Stimulated activated CD4-positive, alpha-beta T cell treated with anti-CD3 and anti-CD28 coated beads, Interleukin-1b, Interleukin-23, amount 100 ng/mL, for 4 hours (primary cell): ENCODE data around the gene CENPP.

Source experiments
- DNase-seq, 2 donors: peaks; one replicate each; pipeline ENCODE4 v3.0.0-alpha.2; 2020; ENCODE audit warnings: low read depth in 2 of 2

CENPP gene

DNA sequence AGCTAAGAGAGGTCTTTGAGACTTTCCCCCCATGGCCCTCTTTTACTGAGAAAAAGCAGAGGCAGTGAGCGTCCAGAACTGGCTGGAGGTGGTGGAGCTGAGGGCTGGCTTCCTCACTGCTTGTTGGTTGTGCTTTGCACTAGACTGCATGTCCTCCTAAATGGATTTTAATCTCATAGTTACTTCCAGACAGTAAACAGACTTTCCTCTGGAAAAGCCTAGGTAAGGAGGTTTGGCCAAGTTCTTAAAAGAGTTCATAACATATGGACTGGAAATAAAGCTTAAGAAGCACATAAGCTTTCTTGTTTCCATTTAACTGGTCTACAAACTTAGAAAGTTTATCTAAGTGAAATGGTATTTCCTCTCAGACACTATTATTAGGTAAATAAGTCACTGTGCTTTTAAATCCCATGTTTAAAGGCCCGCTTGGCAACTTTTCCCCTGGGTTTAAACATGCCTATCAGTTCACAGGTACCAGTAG is 154.6 kb downstream of the CENPP start:
- no peak for DNase-seq

DNA sequence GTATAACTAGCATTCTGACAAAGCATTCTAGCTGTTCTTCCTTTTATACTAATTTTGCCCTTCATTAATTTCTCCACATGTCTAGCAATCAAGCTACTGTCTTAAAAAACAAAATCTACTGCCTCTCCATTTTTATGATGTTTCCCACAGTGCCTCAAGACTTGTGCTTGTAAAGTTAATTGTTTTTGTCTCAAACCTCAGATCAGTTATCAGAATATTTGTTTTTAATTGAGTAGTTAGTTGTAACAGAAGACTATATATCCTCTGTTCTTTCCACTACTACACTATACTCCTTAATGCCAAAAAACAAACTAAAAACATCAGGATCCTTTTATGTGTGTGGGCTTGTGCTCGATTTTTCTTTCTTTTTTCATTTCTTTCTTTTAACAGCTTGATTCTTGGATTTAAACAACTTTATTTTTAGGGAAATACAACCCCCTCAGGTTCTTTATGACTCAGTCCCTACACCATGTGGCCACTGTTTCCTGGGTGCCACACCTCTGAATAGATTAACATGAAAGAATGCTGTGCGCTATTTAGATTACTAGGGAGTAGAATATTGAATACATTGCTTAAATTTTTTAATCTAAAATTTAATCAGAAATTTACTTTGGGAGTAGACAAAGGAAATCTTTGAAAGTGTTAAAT is 155.4 kb downstream of the CENPP start:
- no peak for DNase-seq

DNA sequence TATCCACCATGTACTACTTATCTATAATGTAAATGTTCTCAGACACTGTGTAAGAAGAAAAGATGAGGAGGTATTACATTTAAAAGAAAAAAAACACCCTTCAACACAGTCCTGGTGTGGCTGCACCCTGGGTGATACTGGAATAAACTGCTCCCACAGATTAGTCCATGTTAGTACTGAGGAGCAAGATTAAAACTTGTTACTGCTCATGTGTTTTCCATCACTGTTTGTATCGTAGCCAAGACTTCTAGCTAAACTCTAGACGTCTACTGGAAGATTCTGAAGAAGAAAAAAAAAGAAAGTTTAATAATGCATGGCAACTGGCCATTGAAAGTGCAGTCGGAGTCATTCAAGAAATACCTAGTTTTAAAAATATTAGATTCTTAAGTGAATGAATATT is 156.6 kb downstream of the CENPP start, which contains the start of gene ASPN:
Gene ASPN (minus strand): TSS at position 178 of the 400 bp plus-strand sequence.
- DNase-seq, result no peak

DNA sequence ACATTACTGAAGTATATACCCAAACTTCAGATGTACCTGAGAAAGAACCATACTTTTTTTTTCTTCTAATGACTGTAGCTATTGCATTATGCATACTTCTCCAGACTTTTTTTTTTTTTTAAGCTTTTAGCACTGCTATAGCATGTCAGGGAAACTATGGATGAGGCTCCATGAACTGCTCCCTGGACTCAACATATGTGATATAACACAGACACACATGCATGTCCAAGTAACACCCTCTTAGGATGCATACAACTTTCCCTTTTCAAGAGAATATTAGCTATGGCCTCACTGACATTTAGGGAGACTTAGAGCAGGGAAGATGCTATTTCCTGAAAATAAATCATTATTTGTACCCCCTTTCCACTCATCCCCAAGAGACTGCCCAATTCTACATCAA is 157.1 kb downstream of the CENPP start:
- DNase-seq, result no peak

DNA sequence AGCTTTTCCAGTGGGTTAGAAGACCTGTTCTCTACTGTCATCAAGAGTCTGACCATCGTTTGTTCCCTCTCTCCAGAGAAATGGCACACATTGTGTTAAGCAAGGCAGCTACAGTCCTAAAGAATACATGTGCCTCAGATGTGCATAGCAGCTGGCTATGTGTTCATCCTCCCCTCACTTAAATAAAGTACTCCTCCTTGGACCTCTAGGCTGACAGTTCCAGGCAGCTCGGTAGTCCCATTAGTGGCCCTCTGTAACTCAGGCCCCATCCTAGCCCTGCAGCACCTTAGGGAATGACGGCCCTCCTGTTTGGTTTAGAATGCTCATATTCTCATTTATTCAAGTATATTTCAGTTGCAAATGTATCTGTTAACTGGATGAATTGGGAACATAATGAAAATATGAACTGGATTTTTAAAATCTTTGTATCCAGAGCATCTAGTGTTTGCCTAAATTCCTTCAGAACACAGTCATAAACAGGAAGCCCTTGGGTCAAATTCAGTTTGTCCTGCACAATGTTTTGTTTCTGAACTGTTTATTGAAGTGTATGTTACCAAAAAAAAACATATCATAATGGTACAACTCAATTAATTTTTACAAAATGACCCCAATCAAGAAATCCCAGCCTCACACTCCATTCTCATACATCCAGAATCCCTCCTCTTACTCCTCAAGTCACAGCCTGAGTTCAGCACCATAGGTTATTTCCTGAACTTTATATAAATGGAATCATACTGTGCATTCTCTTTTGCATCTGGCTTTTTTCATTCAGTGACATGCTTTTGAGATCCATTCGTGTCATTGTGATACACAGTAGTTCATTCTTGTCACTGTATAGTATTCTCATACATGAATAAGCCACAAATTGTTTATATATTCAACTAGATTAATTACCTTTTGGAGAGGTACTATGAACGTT is 158.1 kb downstream of the CENPP start:
- DNase-seq, result no peak

GRCh38 chr9:92484563-92484962 is 158.8 kb downstream of the CENPP start:
- no peak for DNase-seq

- DNase-seq, result no peak
These were observed 160.6 kb downstream of the CENPP start for GRCh38 chr9:92486371-92486770.

GRCh38 chr9:92488681-92489550 is 163.2 kb downstream of the CENPP start:
- DNase-seq, result no peak

DNA sequence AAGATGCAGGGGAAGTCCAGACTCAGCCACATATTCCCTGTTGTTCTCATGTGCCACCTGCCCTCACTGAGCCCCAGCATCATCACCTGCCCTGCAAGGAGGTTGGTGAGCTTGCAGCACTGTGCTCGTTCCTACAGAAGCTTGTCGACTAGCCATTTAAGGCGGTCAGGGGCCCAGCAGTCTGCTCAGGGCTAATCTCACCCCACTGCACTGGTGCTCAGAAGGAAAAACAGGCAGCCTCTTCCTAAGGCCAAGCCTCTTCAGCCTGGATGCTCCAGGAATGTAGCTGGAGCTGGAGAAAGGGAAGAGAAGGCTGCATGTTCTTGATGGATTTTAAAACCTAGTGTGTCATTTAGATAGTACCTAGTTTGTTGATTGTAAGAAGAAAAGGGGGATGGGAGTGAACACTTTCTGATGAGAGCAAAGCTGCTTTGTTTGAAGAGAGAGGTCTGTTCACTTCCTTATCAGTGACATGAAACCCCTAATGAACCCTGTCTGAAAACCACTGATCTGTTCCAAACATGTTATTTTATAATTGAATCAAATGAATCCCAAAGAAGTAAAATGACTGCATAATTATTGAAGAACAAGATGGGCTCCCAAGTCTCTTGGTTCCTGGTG is 167.1 kb downstream of the CENPP start:
- no peak for DNase-seq

DNA sequence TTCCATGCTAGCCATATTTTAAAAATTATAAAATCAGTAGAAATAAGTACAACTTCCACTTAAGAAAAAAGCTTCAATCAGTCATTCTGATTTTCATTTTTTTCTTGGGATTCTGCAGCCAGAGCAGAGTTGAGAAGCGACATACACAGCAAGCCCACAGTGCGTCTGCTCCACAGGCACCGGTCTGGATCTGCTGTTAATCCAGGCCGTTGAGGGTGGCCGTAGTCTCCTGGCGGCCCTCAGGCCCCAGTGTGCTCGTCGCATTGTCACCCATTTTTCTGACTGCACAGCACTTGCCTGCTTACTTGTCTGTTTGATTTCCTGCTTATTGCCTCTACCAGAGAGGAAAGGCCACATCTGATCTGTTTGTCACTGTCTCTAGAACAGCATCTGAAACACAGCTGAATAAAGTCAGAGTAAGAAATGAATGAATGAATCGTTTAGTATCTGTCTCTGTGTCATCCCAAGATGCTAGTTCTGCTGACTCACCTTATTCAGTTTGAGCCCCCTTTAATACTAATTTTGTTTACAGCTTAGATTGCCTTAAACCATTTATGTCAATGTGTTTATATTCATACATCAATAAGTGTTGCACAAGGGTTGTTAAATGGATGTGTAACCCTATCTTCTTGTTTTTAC is 168.1 kb downstream of the CENPP start:
- no peak for DNase-seq

- no peak for DNase-seq
These were observed 169.1 kb downstream of the CENPP start for GRCh38 chr9:92494856-92495255.

DNA sequence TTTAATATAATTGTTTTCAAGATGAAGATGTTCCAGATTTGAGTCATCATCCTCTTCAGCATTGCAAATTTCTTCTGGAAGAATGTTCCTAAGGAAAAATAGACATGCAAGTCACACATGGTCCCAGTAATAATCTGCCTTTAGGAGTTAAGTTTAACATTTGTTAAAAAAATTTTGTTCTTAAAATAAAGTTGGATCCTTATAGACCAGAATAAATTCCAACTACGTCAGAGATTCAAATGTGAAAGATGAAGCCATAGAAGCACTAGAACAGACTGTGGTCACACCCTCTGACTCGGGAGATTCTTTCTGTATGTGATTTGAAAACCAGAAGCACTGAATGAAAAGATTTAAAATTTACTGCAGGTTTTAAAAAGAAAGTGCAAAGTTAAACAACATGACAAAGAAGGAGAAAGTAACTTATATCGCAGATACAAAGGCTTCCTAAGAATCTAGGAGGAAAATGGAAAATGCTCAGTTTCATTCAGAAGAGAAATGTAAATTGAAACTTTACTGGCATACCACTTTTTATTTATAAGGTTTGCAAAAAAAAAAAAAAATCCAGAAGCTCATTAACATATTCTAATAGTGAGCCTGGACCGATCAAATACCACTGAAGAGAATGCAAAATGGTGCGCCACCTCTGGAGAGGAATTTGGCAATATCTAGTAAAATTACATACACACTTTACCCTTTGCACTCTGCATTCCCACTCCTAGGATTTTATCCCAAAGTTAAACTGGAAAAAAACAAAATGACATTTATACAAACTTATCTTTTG is 170.8 kb downstream of the CENPP start:
- no peak for DNase-seq

DNA sequence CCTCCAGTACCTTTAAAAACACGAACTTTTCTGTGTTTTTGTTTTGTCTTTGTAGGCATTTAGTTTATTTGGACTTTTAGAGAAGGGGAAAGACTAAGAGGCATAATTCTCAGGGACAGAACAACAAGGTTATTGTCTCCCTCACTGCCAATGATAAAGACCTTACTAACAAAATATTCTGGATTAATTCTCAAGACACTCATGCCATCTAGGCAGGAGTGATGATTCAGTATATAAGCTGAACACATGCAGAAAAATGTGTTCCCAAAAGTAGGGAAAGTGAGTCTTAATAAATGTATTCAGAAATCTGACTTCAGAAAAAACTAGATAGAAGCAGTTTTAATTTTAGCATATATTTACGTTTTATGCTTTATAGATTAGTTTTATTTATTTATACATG is 173.9 kb downstream of the CENPP start:
- no peak for DNase-seq

DNA sequence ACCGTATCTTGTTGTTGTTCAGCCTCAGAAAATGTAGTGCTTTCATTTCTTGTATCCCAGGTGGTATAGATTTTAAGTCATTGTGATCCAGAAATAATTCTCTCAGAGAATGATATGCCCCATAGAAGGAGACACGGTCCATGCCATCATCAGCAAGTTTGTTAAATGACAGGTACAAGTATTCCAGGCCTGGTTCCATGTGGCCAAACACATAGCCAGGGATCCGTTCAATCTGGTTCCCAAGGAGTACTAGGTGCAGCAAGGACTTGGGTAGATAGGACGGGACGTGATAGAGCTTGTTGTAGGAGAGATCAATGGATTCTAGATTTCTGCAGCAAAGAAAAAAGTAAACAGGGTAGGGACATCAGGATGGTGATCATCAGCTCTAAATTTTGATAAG is 175.0 kb downstream of the CENPP start:
- DNase-seq, result no peak

DNA sequence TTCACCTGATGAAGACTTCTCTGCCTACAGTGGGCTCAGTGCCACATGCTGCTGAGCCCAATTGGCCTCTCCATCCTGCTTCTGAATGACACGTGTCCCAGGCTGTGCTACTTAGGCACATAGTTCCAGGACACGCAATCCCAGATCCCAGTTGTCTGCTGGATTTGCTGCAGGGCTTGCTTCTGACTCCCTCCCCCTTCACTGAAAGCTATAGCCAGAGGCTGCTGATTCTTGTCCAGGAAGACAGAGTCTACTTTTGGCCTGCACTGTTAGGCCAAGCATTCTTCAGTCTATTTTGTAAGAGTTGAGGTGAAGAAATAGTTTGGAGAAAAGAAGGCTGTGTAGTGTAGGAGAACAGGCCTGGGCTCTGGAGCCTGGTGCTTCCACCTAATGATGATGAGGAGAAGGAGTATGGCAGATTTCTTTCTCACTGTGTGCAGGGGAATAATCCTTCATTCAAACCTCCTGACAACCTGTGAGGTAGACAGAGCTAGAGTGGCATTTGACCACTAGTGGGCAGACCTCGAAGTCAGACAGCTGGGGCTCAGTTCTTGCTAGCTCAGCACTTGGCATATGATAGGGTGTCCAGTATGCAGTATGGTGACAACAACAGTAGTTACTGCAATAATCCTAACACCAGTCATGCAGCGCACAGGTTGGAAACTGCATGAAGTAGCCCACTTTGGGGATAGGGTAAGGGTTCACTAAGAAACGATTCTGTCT is 176.1 kb downstream of the CENPP start:
- DNase-seq, result no peak

- DNase-seq, result no peak
These were observed 177.4 kb downstream of the CENPP start for GRCh38 chr9:92503156-92503555.

DNA sequence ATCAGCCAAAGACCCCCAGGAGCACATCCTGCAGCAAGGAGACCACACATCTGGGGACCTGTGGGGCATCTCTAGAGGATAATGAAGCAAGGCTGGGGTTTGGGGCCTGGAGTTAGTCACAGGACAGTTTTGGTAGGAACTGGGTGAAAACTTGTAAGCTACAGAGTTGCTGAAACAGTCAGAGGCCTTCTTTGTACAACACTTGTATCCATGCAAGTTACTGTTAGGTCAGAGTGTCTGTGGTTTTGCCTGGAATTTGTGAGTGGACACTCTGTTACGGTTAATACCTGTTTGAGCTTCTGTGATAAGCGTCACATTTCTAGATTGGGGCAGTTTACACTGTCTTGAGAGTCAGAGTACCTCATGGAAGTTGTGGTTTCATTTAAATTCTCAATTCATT is 179.1 kb downstream of the CENPP start:
- DNase-seq, result no peak

- no peak for DNase-seq
These were observed 180.6 kb downstream of the CENPP start for GRCh38 chr9:92506184-92506857.

GRCh38 chr9:92507005-92507404 is 181.3 kb downstream of the CENPP start:
- DNase-seq, result no peak
